Measurements from ENCODE around the gene PLCD1. TPM values are rescaled to one million over a fixed set of nuclear protein-coding genes. Genes with fewer than 3 reads are reported as not detected.
A peak's percentile ranks its signal among the peaks of the same experiment; 100 is the strongest.

The PLCD1 gene
- total RNA-seq, 1 donor from 2014 or later = 32.2 TPM

GRCh38 chr3:38006031-38006430 is 23.4 kb downstream of the PLCD1 start:
- Histone ChIP-seq H3K9me3 (no peaks in the 10 kb centered on the region), H3K27ac (no peak overlapping the region), H3K4me3 (no peak overlapping the region), H3K27me3 (no peaks in the 10 kb centered on the region), H3K36me3 (peaks cover 29% of the 10 kb centered on the region), H3K4me1 (peaks cover 4% of the 10 kb centered on the region)
- ATAC-seq (no peak), DNase-seq (peak; percentile 48)
- intact Hi-C loops (cut with DNase I) = no loop called here
- TF ChIP-seq CTCF (IDR thresholded peaks at IDR 0.05) = no peak

GRCh38 chr3:38005076-38006020 is 24.1 kb downstream of the PLCD1 start:
- Histone ChIP-seq H3K27ac (no peak overlapping the region), H3K36me3 (peaks cover 22% of the 10 kb centered on the region), H3K27me3 (no peaks in the 10 kb centered on the region), H3K4me1 (peaks cover 4% of the 10 kb centered on the region), H3K4me3 (no peak overlapping the region), H3K9me3 (no peaks in the 10 kb centered on the region)
- no peak for TF ChIP-seq CTCF (IDR thresholded peaks at IDR 0.05)
- intact Hi-C loops (cut with DNase I) = no loop called here
- DNase-seq = peak; percentile 62
- ATAC-seq = no peak

DNA sequence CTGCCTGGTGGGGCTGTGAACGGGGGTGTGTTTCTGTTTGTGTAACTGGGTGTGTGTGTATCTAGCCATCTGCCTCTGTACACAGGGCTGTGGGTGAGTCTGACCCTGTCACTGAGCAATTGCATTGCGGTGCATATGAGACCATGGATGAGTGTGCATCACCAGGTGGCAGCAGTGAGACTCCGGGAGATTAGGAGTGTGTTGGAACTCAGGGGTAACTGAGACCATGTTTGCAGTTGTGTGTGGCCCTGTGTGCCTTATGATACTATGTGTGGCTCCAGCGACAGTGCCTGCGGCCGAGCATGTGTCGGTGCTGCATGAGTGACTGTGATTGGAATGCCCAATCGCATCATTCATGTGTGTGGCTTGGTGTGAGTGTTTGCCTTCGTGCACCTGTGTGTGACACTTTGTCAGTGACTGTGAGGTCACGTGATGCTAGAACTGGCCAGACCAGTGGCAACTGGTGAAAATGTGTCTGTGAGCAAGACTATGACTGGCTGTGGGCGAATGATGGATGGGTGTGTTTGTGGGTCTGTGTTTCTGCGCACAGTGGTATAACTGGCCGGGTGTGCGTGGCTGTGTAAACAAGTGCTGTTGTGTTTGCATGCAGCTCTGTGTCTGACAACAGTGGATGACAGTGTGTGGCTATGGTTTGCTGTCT is 24.9 kb downstream of the PLCD1 start:
- peak; percentile 69 for TF ChIP-seq CTCF (IDR thresholded peaks at IDR 0.05)
- no peak overlapping the region for H3K4me3 ChIP-seq
- ATAC-seq (peak; percentile 76), DNase-seq (peak; percentile 78)
- peaks cover 16% of the 10 kb centered on the region for H3K36me3 ChIP-seq
- H3K4me1 ChIP-seq = peaks cover 4% of the 10 kb centered on the region
- H3K27ac ChIP-seq = no peak overlapping the region
- intact Hi-C loops (cut with DNase I) = no loop called here
- no peaks in the 10 kb centered on the region for H3K9me3 ChIP-seq
- no peaks in the 10 kb centered on the region for H3K27me3 ChIP-seq

GRCh38 chr3:38003817-38004414 is 25.5 kb downstream of the PLCD1 start:
- H3K4me1 ChIP-seq = peaks cover 8% of the 10 kb centered on the region
- no peak for TF ChIP-seq CTCF (IDR thresholded peaks at IDR 0.05)
- no peak overlapping the region for H3K27ac ChIP-seq
- H3K27me3 ChIP-seq = no peaks in the 10 kb centered on the region
- intact Hi-C loops (cut with DNase I) = no loop called here
- no peak for ATAC-seq
- no peak overlapping the region for H3K4me3 ChIP-seq
- peak; percentile 58 for DNase-seq
- peaks cover 16% of the 10 kb centered on the region for H3K36me3 ChIP-seq
- H3K9me3 ChIP-seq = no peaks in the 10 kb centered on the region

DNA sequence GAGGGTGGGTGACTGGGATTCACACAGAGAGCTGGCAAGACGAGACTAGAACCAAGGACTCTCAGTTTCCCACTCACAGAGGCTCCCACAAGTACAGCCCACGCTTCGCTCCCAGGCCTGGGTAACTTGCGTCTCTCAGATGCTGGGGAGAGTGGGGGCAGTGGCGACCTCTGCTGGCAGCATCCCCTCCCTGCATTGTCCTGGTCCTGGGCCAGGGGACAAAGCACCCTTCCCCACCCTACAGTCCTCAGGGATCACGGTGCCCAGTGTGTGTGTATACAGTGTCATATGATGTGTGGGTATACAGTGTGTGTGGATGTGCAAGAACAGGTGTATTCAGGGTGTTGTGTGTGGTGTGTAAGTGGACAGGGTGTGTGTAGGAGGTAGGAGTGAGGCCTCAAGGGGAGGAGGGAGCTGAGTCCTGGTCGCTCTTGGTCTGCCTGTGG is 26.0 kb downstream of the PLCD1 start:
- no peaks in the 10 kb centered on the region for H3K9me3 ChIP-seq
- H3K27ac ChIP-seq = no peak overlapping the region
- no peaks in the 10 kb centered on the region for H3K27me3 ChIP-seq
- intact Hi-C loops (cut with DNase I) = no loop called here
- H3K36me3 ChIP-seq = peaks cover 13% of the 10 kb centered on the region
- H3K4me1 ChIP-seq = peaks cover 11% of the 10 kb centered on the region
- TF ChIP-seq CTCF (IDR thresholded peaks at IDR 0.05) = peak; percentile 80
- no peak overlapping the region for H3K4me3 ChIP-seq
- DNase-seq (peak; percentile 80), ATAC-seq (peak; percentile 67)
